ENCODE measurements around the gene RGS8.

RGS8 gene

GRCh38 chr1:182670032-182670749, 14.2 kb downstream of the RGS8 start:
- DNase-seq: no peak

GRCh38 chr1:182669266-182669665, 15.1 kb downstream of the RGS8 start:
- no peak for DNase-seq

- DNase-seq: no peak
Observed at GRCh38 chr1:182668521-182669054, 15.8 kb downstream of the RGS8 start.

GRCh38 chr1:182667848-182668505, 16.4 kb downstream of the RGS8 start:
- DNase-seq: no peak

- DNase-seq: no peak
Observed at GRCh38 chr1:182666706-182667105, 17.7 kb downstream of the RGS8 start.

- DNase-seq: no peak
Observed at GRCh38 chr1:182664296-182664695, 20.1 kb downstream of the RGS8 start.

GRCh38 chr1:182662956-182663355, 21.4 kb downstream of the RGS8 start:
- DNase-seq: no peak

- no peak for DNase-seq
Observed at GRCh38 chr1:182662121-182662890, 22.1 kb downstream of the RGS8 start.

- no peak for DNase-seq
Observed at GRCh38 chr1:182658055-182658454, 26.3 kb downstream of the RGS8 start.

- no peak for DNase-seq
Observed at GRCh38 chr1:182656842-182657397, 27.5 kb downstream of the RGS8 start.

GRCh38 chr1:182653986-182654385, 30.4 kb downstream of the RGS8 start:
- DNase-seq: no peak

GRCh38 chr1:182652933-182653332, 31.5 kb downstream of the RGS8 start:
- DNase-seq: no peak

- DNase-seq: no peak
Observed at GRCh38 chr1:182651339-182651724, 33.1 kb downstream of the RGS8 start.

- no peak for DNase-seq
Observed at GRCh38 chr1:182650678-182651338, 33.6 kb downstream of the RGS8 start.

- no peak for DNase-seq
Observed at GRCh38 chr1:182649041-182649440, 35.3 kb downstream of the RGS8 start.

GRCh38 chr1:182646739-182647138, 37.6 kb downstream of the RGS8 start:
- DNase-seq: no peak

GRCh38 chr1:182644886-182645285, 39.5 kb downstream of the RGS8 start:
- no peak for DNase-seq

GRCh38 chr1:182643699-182644098, 40.7 kb downstream of the RGS8 start:
- no peak for DNase-seq

GRCh38 chr1:182642461-182642860, 41.9 kb downstream of the RGS8 start:
- DNase-seq: no peak

- DNase-seq: no peak
Observed at GRCh38 chr1:182641561-182641960, 42.8 kb downstream of the RGS8 start.

GRCh38 chr1:182639330-182639729, 45.1 kb downstream of the RGS8 start:
- DNase-seq: no peak

GRCh38 chr1:182637769-182638168, 46.6 kb downstream of the RGS8 start:
- DNase-seq: no peak

- DNase-seq: no peak
Observed at GRCh38 chr1:182635871-182636270, 48.5 kb downstream of the RGS8 start.

Data from Kasumi-1 (cell line).